NB4 (cell line): ENCODE measurements around the gene ATP9B.

ENCODE experiments used
- DNase-seq: peaks from one replicate; pipeline ENCODE4 v3.0.0; 2010; ENCODE audit warnings: low read depth
- H3K4me3 ChIP-seq: one replicate; pipeline ENCODE4 v1.5.1; 2011; ENCODE audit warnings: mild to moderate bottlenecking, low read depth, low read length, moderate library complexity
- CTCF ChIP-seq: IDR thresholded peaks from one replicate; pipeline ENCODE4 v1.5.1; 2012; ENCODE audit warnings: low read depth, low read length
- MAX ChIP-seq: IDR thresholded peaks from 2 replicates; pipeline ENCODE4 v1.6.1; 2011; ENCODE audit warnings: low read depth, low read length
- MYC ChIP-seq: IDR thresholded peaks from 2 replicates; pipeline ENCODE4 v1.6.1; 2011; ENCODE audit warnings: low read depth, low read length
- POLR2A ChIP-seq: IDR thresholded peaks from 2 replicates; pipeline ENCODE4 v1.6.1; 2011; ENCODE audit warnings: mild to moderate bottlenecking; ENCODE audit not compliant: insufficient read length; ENCODE audit errors: extremely low read depth

The ATP9B gene

GRCh38 chr18:79421275-79421857 is 352.2 kb downstream of the ATP9B start:
- DNase-seq, result no peak
- TF ChIP-seq MAX (no peak), POLR2A (no peak)
- H3K4me3 ChIP-seq, result no peak overlapping the region

GRCh38 chr18:79422022-79422782 is 353.0 kb downstream of the ATP9B start:
- no peak overlapping the region for H3K4me3 ChIP-seq
- no peak for TF ChIP-seq POLR2A
- peak; percentile 36; the same call in 1 of the 2 replicates for TF ChIP-seq MYC
- peak; percentile 87 for DNase-seq

- no peak for DNase-seq
- H3K4me3 ChIP-seq, result no peak overlapping the region
- TF ChIP-seq CTCF (no peak), MYC (no peak), POLR2A (no peak), MAX (no peak)
Observed at GRCh38 chr18:79422783-79423165, 353.6 kb downstream of the ATP9B start.

GRCh38 chr18:79423211-79424007 is 354.2 kb downstream of the ATP9B start:
- DNase-seq, result no peak
- no peak overlapping the region for H3K4me3 ChIP-seq
- no peak for TF ChIP-seq MAX
- TF ChIP-seq POLR2A, result no peak
- TF ChIP-seq CTCF, result no peak
- no peak for TF ChIP-seq MYC

- DNase-seq, result no peak
- H3K4me3 ChIP-seq, result no peak overlapping the region
- no peak for TF ChIP-seq MAX
- no peak for TF ChIP-seq POLR2A
Observed at GRCh38 chr18:79424008-79424565, 354.9 kb downstream of the ATP9B start.

GRCh38 chr18:79424880-79425568 is 355.8 kb downstream of the ATP9B start:
- no peak for TF ChIP-seq MYC
- TF ChIP-seq MAX, result no peak
- TF ChIP-seq POLR2A, result no peak
- TF ChIP-seq CTCF, result no peak
- no peak for DNase-seq
- H3K4me3 ChIP-seq, result no peak overlapping the region
